CD14-positive monocyte (primary cell): Measurements from ENCODE around the gene SGCA. TPM values are rescaled to one million over a fixed set of nuclear protein-coding genes. Genes with fewer than 3 reads are reported as not detected.

Experiments used
- DNase-seq, 3 donors: peaks; one replicate each; pipeline ENCODE4 v3.0.0-alpha.2; 2011 to 2022
- H2AFZ ChIP-seq: 2 replicates; pipeline ENCODE4 v1.6.0; 2012; ENCODE audit warnings: mild to moderate bottlenecking, low read depth, low read length, inconsistent platforms; ENCODE audit not compliant: insufficient read depth, poor library complexity, severe bottlenecking
- H3K27ac ChIP-seq, 2 donors: 1 replicate in 1 of 2; 2 replicates in 1 of 2; pipeline ENCODE4 v1.5.1; 2012 to 2013; ENCODE audit warnings: low read length in 2 of 2, control low read depth in 1 of 2, inconsistent platforms in 1 of 2, low read depth in 1 of 2, mild to moderate bottlenecking in 1 of 2
- H3K27me3 ChIP-seq, 2 donors: one replicate each; pipeline versions ENCODE4 v1.6.0 to v1.6.1; 2011 to 2013; ENCODE audit warnings: low read length in 2 of 2; ENCODE audit not compliant: control insufficient read depth in 2 of 2, insufficient read depth in 2 of 2
- H3K36me3 ChIP-seq, 2 donors: replicated peaks in 1 of 2; 1 replicate in 1 of 2; 2 replicates in 1 of 2; pipeline versions ENCODE4 v1.5.1 to v1.6.1; 2012 to 2013; ENCODE audit warnings: low read length in 2 of 2, control low read depth in 1 of 2, inconsistent platforms in 1 of 2, mild to moderate bottlenecking in 1 of 2; ENCODE audit not compliant: insufficient read depth in 2 of 2, control insufficient read depth in 1 of 2
- H3K4me1 ChIP-seq, 2 donors: 1 replicate in 1 of 2; 2 replicates in 1 of 2; pipeline versions ENCODE4 v1.5.1 to v1.6.1; 2012 to 2013; ENCODE audit warnings: low read length in 2 of 2, control low read depth in 1 of 2, inconsistent platforms in 1 of 2, mild to moderate bottlenecking in 1 of 2, moderate library complexity in 1 of 2; ENCODE audit not compliant: insufficient read depth in 2 of 2, control insufficient read depth in 1 of 2
- H3K4me2 ChIP-seq: replicated peaks from 2 replicates; pipeline ENCODE3; 2012; ENCODE audit warnings: low read length, moderate library complexity, mild to moderate bottlenecking; ENCODE audit not compliant: poor library complexity, severe bottlenecking; ENCODE audit errors: extremely low read depth
- H3K4me3 ChIP-seq, 3 experiments: fragments of 200-600 bp in 1 of 3; sonication (generic) in 1 of 3; replicated peaks in 1 of 3; 1 replicate in 2 of 3; 2 replicates in 1 of 3; pipeline ENCODE4 v1.5.1; 2011 to 2013; ENCODE audit warnings: low read length in 3 of 3, mild to moderate bottlenecking in 3 of 3, control low read depth in 2 of 3, low read depth in 2 of 3, inconsistent platforms in 1 of 3, moderate library complexity in 1 of 3
- H3K79me2 ChIP-seq: 2 replicates; pipeline ENCODE4 v1.6.0; 2012; ENCODE audit warnings: mild to moderate bottlenecking, control low read depth, inconsistent platforms, low read length, moderate library complexity; ENCODE audit not compliant: insufficient read depth
- H3K9ac ChIP-seq: 2 replicates; pipeline ENCODE4 v1.6.0; 2017; ENCODE audit warnings: low read length, mild to moderate bottlenecking; ENCODE audit not compliant: insufficient read depth, poor library complexity, severe bottlenecking
- H3K9me3 ChIP-seq, 2 donors: replicated peaks in 1 of 2; 1 replicate in 1 of 2; 2 replicates in 1 of 2; pipeline versions ENCODE4 v1.5.1 to v1.6.1; 2012 to 2013; ENCODE audit warnings: low read length in 2 of 2, control low read depth in 1 of 2; ENCODE audit not compliant: control insufficient read depth in 1 of 2, insufficient read depth in 1 of 2
- H4K20me1 ChIP-seq: 2 replicates; pipeline ENCODE4 v1.6.0; 2012; ENCODE audit warnings: mild to moderate bottlenecking, low read length, control low read depth, moderate library complexity; ENCODE audit not compliant: insufficient read depth
- H3K27ac Mint-ChIP-seq, 7 donors: one replicate each; pipeline ENCODE4 v1.8.0; 2020; ENCODE audit warnings: mild to moderate bottlenecking in 7 of 7, mixed read lengths in 7 of 7, moderate library complexity in 6 of 7, inconsistent platforms in 2 of 7
- H3K27me3 Mint-ChIP-seq, 3 donors: one replicate each; pipeline ENCODE4 v1.8.0; 2021 to 2022; ENCODE audit warnings: low read depth in 3 of 3, mild to moderate bottlenecking in 3 of 3, mixed read lengths in 3 of 3, moderate library complexity in 3 of 3, inconsistent platforms in 1 of 3
- H3K36me3 Mint-ChIP-seq, 2 donors: one replicate each; pipeline ENCODE4 v1.8.0; 2020; ENCODE audit warnings: mixed read lengths in 2 of 2, inconsistent platforms in 1 of 2, mild to moderate bottlenecking in 1 of 2
- H3K4me1 Mint-ChIP-seq: one replicate; pipeline ENCODE4 v1.8.0; 2020; ENCODE audit warnings: mild to moderate bottlenecking, mixed read lengths
- H3K4me3 Mint-ChIP-seq, 2 donors: one replicate each; pipeline ENCODE4 v1.8.0; 2020; ENCODE audit warnings: mild to moderate bottlenecking in 2 of 2, mixed read lengths in 2 of 2, moderate library complexity in 1 of 2
- H3K9me3 Mint-ChIP-seq, 7 donors: one replicate each; pipeline ENCODE4 v1.8.0; 2020 to 2022; ENCODE audit warnings: mixed read lengths in 7 of 7, mild to moderate bottlenecking in 6 of 7, moderate library complexity in 6 of 7, inconsistent platforms in 2 of 7
- CTCF ChIP-seq: fragments of 200-600 bp; IDR thresholded peaks from one replicate; pipeline ENCODE4 v1.8.0; 2022; ENCODE audit warnings: antibody characterized with exemption, mild to moderate bottlenecking
- WGBS: methylation state at CpG from one replicate; pipeline ENCODE4 v1.1.5; 2013; ENCODE audit warnings: missing lambda C conversion rate; ENCODE audit not compliant: insufficient coverage; 5-methylcytosine and 5-hydroxymethylcytosine counted together
- intact Hi-C, 2 donors: fragments of 100-400 bp; cut with micrococcal nuclease; formaldehyde crosslinking; loops; one replicate each; pipeline versions ENCODE4 v1.15.0 to v1.15.1; 2023
- polyA plus RNA-seq, 3 donors: library from polyadenylated mRNA; depleted of rRNA in 1 of 3; unstranded in 2 of 3; stranded (reverse) in 1 of 3; fragments of 300-500 nt in 2 of 3; fragments of >200 nt in 1 of 3; fragmentation: Illumina TruSeq in 2 of 3; gene quantifications; 1 replicate in 2 of 3; 2 replicates in 1 of 3; pipeline ENCODE4 v1.2.3, GENCODE V29; 2012 to 2021

The SGCA gene
- polyA plus RNA-seq, 3 donors: 0.27 to 0.89 (median 0.53) TPM

GRCh38 chr17:50130559-50131305, 35.1 kb upstream of the SGCA start:
- peaks cover 52% of the 10 kb centered on the region for H4K20me1 ChIP-seq
- H3K27me3 ChIP-seq: peaks cover 30 to 45% of the 10 kb centered on the region in 2 donors
- H3K27me3 Mint-ChIP-seq: peaks cover 55 to 66% (median 63%) of the 10 kb centered on the region in 3 donors
- H2AFZ ChIP-seq: no peak overlapping the region
- peak overlapping the region; percentile 45 to 80 for H3K4me3 Mint-ChIP-seq
- no peak for TF ChIP-seq CTCF
- WGBS: 62% methylated on average over 7 of the region's 19 CpGs
- peak overlapping the region; percentile 27 for H3K9ac ChIP-seq
- H3K36me3 Mint-ChIP-seq: peaks cover 30 to 40% of the 10 kb centered on the region in 2 donors
- no peak overlapping the region for H3K4me3 ChIP-seq
- DNase-seq: no peak
- H3K4me2 ChIP-seq: peak overlapping the region; percentile 65
- peaks cover 36% of the 10 kb centered on the region for H3K4me1 Mint-ChIP-seq
- H3K9me3 ChIP-seq: peaks cover 3 to 13% of the 10 kb centered on the region in 2 donors
- intact Hi-C loops: no loop called here
- H3K79me2 ChIP-seq: no peaks in the 10 kb centered on the region
- peaks cover 24 to 36% of the 10 kb centered on the region in 2 donors for H3K4me1 ChIP-seq
- H3K27ac ChIP-seq: no peak overlapping the region
- peaks cover 2 to 27% (median 18%) of the 10 kb centered on the region in 7 donors for H3K9me3 Mint-ChIP-seq
- H3K27ac Mint-ChIP-seq: peak overlapping the region in 3 of 7 donors; percentile 68 to 85 (median 75)
- H3K36me3 ChIP-seq: peaks cover 23 to 29% of the 10 kb centered on the region in 2 donors

- 89% methylated on average over 5 of the region's 6 CpGs for WGBS
- Mint-ChIP-seq H3K27ac (peak overlapping the region in 2 of 7 donors; percentile 13 to 62), H3K36me3 (peaks cover 45 to 55% of the 10 kb centered on the region in 2 donors), H3K27me3 (peaks cover 42 to 53% (median 49%) of the 10 kb centered on the region in 3 donors), H3K9me3 (peaks cover 2 to 25% (median 18%) of the 10 kb centered on the region in 7 donors), H3K4me3 (no peak overlapping the region), H3K4me1 (peaks cover 37% of the 10 kb centered on the region)
- no peak overlapping the region for H3K4me3 ChIP-seq
- DNase-seq: no peak
- H3K9me3 ChIP-seq: peaks cover 3 to 13% of the 10 kb centered on the region in 2 donors
- peaks cover 38 to 44% of the 10 kb centered on the region in 2 donors for H3K36me3 ChIP-seq
- H3K27me3 ChIP-seq: peaks cover 28 to 41% of the 10 kb centered on the region in 2 donors
- no peak overlapping the region for H3K4me2 ChIP-seq
- H3K79me2 ChIP-seq: no peaks in the 10 kb centered on the region
- H3K4me1 ChIP-seq: peaks cover 24 to 36% of the 10 kb centered on the region in 2 donors
- intact Hi-C loops: no loop called here
- no peak for TF ChIP-seq CTCF
- H3K9ac ChIP-seq: no peak overlapping the region
- no peak overlapping the region for H2AFZ ChIP-seq
- no peak overlapping the region for H3K27ac ChIP-seq
- H4K20me1 ChIP-seq: peaks cover 67% of the 10 kb centered on the region
These were observed 33.6 kb upstream of the SGCA start for GRCh38 chr17:50132104-50132794.
